Spleen (tissue), 7 donors: Measurements from ENCODE around the gene MYLK3.

ENCODE experiments used
- POLR2A ChIP-seq, 3 donors: fragments of 450-650 bp; IDR thresholded peaks; one replicate each; pipeline ENCODE4 v1.5.1; 2017; ENCODE audit warnings: antibody characterized with exemption in 3 of 3, mild to moderate bottlenecking in 1 of 3
- POLR2AphosphoS5 ChIP-seq, 3 donors: sonication (generic); formaldehyde crosslinking; IDR thresholded peaks; one replicate each; pipeline ENCODE4 v1.5.1; 2017; ENCODE audit warnings: antibody characterized with exemption in 3 of 3
- TF ChIP-seq, protein P1 (sequence below), 11 experiments: fragments of 200-600 bp in 7 of 11; fragments of 450-650 bp in 4 of 11; sonication (generic) in 4 of 11; IDR thresholded peaks in 8 of 11; conservative IDR thresholded peaks in 3 of 11; 1 replicate in 7 of 11; 2 replicates in 4 of 11; pipeline versions ENCODE4 v1.4.0 to v1.8.0; 2016 to 2021; ENCODE audit warnings: antibody characterized with exemption in 11 of 11, inconsistent platforms in 4 of 11, mild to moderate bottlenecking in 1 of 11
- donor health status: DM: no; HTN: no; CAD: no; lungs with moderate emphysema.
- donor health status: DM: no; HTN: no; CAD: no.
- donor health status: DM: no; HTN: no; CAD: no.

DNA sequence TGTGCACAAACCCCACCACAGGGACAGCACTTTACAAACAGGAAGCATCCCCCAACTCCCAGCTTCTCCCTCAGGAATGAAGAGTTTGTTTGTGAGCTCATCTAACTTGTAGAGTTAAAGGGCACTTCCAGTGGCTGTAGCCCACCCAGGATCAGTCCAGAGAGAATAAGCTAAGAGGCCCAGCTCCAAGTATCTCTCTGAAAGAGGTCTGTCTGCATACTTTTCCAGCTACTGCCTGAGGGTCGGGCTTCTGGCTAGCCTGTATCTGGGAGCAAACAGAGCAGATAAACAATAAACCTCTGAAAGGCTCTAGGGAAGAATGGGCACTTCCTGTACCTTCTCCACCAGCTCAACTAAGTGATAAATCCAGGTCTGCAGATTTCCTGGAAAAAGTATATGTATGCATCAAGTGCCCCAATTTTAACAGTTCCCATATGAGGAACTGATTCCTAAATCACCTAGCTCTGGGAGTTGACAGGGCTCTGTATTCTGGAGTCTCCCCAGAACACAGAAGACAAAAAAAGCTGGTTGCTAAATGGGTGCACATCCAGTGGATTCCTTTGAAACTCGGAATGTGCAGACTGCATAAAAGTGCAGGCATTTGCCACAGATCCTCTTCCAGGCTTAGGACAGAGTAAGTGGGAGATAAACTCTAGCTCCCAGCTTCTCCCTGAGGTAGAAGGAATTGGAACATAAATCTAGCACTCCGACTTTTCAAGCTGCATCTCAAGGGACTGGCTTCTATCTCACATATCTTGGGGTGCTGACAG lies 37.1 kb upstream of the MYLK3 start:
- TF ChIP-seq, protein P1, sequence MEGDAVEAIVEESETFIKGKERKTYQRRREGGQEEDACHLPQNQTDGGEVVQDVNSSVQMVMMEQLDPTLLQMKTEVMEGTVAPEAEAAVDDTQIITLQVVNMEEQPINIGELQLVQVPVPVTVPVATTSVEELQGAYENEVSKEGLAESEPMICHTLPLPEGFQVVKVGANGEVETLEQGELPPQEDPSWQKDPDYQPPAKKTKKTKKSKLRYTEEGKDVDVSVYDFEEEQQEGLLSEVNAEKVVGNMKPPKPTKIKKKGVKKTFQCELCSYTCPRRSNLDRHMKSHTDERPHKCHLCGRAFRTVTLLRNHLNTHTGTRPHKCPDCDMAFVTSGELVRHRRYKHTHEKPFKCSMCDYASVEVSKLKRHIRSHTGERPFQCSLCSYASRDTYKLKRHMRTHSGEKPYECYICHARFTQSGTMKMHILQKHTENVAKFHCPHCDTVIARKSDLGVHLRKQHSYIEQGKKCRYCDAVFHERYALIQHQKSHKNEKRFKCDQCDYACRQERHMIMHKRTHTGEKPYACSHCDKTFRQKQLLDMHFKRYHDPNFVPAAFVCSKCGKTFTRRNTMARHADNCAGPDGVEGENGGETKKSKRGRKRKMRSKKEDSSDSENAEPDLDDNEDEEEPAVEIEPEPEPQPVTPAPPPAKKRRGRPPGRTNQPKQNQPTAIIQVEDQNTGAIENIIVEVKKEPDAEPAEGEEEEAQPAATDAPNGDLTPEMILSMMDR (IDR thresholded peaks at IDR 0.05 in 8 of 11, conservative IDR thresholded peaks at IDR 0.05 in 3 of 11), result no peak
- TF ChIP-seq POLR2AphosphoS5 (IDR thresholded peaks at IDR 0.05) (no peak), POLR2A (IDR thresholded peaks at IDR 0.05) (no peak)
